GM04503 (cell line): ENCODE data around the gene RUBCN.
"Not testable (repeated sequence)": the region's sequence is repeated elsewhere in the genome, so short reads cannot be mapped to it uniquely, and the experiment has no call there.

Source experiments
- DNase-seq: peaks from one replicate; pipeline ENCODE4 v3.0.0-alpha.2; 2012; ENCODE audit warnings: low read depth

Gene RUBCN

GRCh38 chr3:197734667-197735318 is 1.9 kb downstream of the RUBCN start:
- DNase-seq, result no peak

GRCh38 chr3:197733042-197733441 is 3.7 kb downstream of the RUBCN start:
- no peak for DNase-seq

- not testable (repeated sequence) for DNase-seq
Measured at GRCh38 chr3:197731483-197731882, 5.2 kb downstream of the RUBCN start.

- not testable (repeated sequence) for DNase-seq
Measured at GRCh38 chr3:197730770-197731169, 5.9 kb downstream of the RUBCN start.

DNA sequence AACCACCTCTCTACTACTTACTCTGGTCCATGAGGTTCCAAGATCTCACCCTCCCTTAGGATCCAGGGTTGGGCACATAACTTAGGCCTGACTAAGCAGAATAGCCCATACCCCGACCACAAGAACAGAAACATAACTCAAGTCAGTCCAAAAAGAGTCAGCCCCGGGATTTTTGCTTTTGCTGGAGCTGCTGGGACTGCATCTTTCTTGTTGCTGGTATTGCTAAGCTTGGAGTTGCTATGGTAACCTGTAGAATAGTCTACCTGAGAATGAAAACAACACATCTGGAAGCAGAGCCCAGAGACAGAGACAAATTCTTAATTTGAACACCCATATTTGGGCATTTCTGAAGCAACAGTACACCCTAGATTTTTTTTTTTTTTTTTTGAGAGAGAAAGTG is 6.5 kb downstream of the RUBCN start:
- DNase-seq, result peak; percentile 77

DNA sequence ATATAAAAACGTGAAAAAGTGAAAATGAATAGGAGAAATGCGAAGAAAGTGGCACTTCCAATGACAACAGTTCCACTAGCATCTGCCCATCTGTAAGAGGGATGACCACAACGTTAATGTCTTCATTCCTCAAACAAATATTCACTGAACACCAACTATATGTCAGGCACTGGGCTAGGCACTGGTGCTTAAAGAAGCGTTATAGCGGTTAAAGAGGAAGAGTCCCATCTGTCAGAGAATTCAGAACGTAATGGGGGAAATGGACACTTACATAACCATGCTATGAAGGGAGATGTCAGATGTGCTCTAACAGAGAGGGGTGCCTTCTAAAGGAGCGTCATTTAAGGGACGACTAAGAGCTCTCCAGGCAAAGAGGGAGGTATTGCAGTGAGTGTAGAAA is 8.2 kb downstream of the RUBCN start:
- DNase-seq, result no peak

- DNase-seq, result not testable (repeated sequence)
Measured at GRCh38 chr3:197727878-197728277, 8.8 kb downstream of the RUBCN start.

DNA sequence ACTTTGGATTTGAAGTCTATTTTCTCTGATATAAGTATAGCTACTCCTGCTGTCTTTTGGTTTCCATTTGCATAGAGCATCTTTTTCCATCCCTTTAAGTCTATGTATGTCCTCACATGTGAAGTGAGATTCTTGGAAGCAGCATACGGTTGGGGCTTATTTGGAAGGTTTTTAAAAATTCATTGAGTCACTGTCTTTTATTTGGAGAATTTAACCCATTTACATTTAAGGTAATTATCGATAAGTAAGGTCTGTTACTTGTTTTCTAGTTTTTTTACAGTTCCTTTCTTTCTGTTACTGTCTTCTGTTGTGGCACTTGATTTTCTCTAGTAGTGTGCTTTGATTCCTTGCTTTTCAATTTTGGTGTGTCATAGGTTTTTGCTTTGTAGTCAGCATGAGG is 14.0 kb downstream of the RUBCN start:
- no peak for DNase-seq

GRCh38 chr3:197720694-197721093 is 16.0 kb downstream of the RUBCN start:
- no peak for DNase-seq

GRCh38 chr3:197718891-197719290 is 17.8 kb downstream of the RUBCN start:
- peak; percentile 67 for DNase-seq

DNA sequence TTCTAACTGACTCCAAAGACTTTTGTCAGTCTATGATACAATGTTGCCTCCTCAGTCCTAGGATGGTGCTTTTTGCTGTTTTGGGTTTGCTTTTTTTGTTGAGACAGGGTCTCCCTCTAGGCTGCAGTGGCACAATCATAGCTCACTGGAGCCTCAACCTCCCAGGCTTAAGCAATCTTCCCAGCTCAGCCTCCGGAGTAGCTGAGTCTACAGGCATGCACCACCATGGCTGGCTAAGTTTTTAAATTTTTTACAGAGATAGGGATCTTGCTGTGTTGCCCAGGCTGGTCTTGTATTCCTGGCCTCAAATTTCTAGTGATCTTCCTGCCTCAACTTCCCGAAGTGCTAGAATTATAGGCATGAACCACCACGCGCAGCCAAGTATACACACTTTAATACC is 22.5 kb downstream of the RUBCN start:
- no peak for DNase-seq

GRCh38 chr3:197713477-197713822 is 23.3 kb downstream of the RUBCN start:
- no peak for DNase-seq

DNA sequence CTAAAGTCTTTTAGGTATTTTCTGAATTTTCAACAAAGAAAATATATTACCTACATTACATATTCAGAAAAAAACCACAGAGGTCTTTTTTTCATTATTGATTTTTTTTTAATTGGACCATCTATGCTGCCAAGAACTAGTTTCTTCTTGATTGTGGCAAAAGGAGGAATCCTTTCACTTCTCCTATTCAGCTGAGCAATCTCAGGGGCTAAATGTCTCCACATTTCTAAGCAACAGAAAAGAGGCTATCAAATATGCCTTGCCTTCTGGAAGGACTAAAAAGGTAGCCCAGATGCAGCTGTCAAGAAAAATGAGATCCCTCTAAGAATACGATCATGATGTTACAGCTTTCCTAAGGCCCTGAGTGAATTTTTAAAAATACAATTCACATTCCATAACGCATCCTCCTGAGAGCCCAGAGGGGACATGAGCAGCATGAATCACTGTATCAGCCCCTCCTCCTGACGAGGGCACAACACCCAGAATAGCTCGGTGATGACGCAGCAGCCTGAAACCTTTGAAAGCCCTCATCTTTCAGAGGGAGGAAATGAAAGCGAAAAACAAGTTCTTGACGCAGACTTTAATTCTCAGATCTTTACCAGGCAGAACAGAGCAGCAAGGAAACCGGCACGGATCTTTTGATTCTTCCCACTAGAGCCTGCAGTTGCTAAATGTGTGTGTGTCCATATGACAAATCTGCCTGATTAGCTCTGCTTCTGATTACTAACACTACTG is 24.6 kb downstream of the RUBCN start:
- peak; percentile 93 for DNase-seq

- not testable (repeated sequence) for DNase-seq
Measured at GRCh38 chr3:197710965-197711364, 25.7 kb downstream of the RUBCN start.

DNA sequence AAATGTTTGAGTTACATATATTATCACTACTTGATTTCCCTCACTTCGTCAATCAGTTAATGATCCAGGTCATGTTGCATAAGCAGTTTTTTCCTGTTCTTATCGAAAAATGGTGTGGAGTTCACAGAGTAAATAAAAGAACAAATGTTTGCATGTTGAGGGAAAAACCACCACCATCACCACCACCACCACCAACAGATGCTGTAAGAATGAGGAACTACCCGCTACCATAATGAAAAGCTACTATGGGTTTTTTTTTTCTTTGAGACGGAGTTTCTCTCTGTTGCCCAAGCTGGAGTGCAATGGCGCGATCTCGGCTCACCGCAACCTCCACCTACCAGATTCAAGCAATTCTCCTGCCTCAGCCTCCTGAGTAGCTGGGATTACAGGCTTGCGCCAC is 27.6 kb downstream of the RUBCN start:
- DNase-seq, result no peak

GRCh38 chr3:197706658-197707057 is 30.0 kb downstream of the RUBCN start:
- DNase-seq, result no peak

DNA sequence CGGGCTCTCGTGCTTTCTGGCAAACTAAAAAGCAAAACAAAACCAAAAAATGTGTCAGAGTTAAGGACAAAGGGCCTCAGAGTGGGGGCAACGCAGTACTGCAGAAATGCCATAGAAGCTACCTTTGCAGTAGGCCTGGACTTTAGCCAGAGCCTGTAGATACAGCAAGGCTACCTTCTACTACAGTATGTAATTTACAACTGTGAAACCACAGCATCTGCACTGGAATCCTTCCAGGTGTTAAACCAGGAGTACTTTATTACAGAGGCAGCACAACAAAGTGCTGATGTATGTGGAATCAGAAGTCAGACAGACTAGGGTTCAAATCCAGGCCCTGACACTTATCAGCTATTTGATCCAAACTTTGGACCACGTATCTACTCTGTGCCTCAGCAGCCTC is 34.9 kb downstream of the RUBCN start:
- no peak for DNase-seq

GRCh38 chr3:197700095-197700494 is 36.6 kb downstream of the RUBCN start:
- no peak for DNase-seq

- no peak for DNase-seq
Measured at GRCh38 chr3:197697355-197697754, 39.3 kb downstream of the RUBCN start.

DNA sequence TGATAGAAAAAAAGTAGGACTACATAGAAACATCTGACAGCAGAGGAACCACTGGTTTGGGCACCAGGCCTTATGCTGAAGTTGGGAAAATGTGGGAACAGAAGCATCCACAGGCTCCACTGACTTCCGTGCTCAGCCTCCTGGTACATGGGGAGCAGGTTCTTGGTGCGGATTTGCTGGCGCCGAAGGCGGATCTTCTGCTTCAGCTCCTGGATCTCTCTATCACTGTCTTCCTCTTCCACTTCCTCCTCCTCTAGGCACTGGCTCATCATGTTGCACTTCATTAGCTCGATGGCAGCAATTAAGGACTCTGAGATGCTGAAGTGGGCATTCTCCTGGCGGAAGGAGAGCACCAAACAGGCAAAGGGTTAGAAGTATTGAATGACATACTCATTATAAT is 42.5 kb downstream of the RUBCN start:
- no peak for DNase-seq

DNA sequence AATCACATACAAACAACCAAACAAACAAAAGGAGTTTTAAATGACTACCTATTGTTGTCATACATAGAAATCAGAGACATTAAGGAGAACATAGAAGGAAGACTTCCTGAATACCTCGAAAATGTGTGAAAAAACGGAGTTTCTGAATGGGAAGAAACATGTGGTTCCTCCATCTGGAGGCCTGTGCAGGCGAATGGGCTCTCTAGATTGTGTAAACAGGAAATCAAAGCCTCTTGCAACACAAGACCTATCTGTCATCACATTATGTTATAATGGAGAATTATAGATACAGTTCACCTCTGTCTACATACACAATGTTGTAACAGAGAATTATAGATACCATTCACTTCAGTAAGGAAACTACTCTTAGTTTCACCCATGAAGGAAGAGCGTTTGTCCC is 44.1 kb downstream of the RUBCN start:
- DNase-seq, result peak; percentile 21

GRCh38 chr3:197690754-197691153 is 46.0 kb downstream of the RUBCN start:
- DNase-seq, result no peak

DNA sequence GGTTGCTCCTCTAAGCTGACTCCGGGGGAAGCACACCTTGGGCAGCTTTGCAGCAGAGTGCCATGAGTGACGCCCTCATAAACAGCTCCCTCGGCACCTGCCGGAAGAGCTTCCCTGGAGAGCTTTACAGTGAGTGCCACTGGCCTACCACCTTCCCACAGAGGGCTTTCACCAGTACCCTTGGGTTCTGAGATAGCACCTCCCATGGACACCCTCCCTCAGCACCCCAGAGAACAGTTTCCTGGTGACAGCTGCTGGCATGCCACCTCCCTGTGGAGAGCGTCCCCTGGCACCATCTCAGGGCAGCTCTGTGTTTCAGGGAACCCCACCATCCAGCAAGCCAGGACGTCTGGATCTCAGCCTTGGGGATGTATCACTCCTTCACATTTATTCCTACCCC is 49.1 kb downstream of the RUBCN start:
- DNase-seq, result no peak

DNA sequence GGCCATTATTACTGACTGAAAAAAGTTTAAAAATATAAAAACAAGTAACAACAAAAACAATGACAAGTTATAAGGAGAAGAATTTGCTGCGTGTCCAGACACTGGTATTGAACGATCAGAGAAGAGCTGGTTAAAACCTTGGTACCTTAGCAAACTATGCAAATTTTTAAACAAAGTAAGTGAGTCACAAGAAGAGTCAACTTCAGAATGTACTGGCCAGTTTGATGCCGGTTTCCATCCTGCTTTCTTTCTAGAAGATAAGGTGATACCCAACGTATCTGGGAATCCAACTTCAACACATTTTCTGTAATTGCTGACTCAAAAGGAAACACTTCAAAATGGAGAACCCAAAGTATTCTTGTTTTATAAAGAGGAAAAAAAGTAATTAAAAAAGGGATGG is 49.8 kb downstream of the RUBCN start:
- DNase-seq, result no peak
